ENCODE results near the gene RPS21.

RPS21 gene

GRCh38 chr20:62408055-62408454, 21.2 kb downstream of the RPS21 start:
- TF ChIP-seq CTCF (IDR thresholded peaks at IDR 0.05; ENCODE audit: borderline replicate concordance, extremely low read depth, low read length, poor library complexity, severe bottlenecking) (no peak), EZH2 (IDR thresholded peaks at IDR 0.05; ENCODE audit: borderline replicate concordance, low read depth, low read length, severe bottlenecking) (no peak)
- ATAC-seq (ENCODE audit: insufficient read depth, low read depth) (no peak), DNase-seq (no peak)
- Histone ChIP-seq H4K20me1 (ENCODE audit: insufficient read depth, low read length) (peaks cover 42% of the 10 kb centered on the region), H3K4me3 (ENCODE audit: low read depth in 1 of 2, low read length in 2 of 2) (peak overlapping the region in 1 of 2 experiments; percentile 96; a peak in 2 of 4 replicates), H3K9ac (ENCODE audit: low read depth, low read length) (peak overlapping the region; percentile 64), H3K36me3 (ENCODE audit: insufficient read depth, low read length) (peaks cover 23% of the 10 kb centered on the region), H2AFZ (ENCODE audit: low read depth, low read length) (peak overlapping the region; percentile 94), H3K79me2 (ENCODE audit: insufficient read depth, low read length) (peaks cover 35% of the 10 kb centered on the region), H3K27ac (ENCODE audit: low read length) (peak overlapping the region; percentile 74), H3K4me2 (ENCODE audit: insufficient read depth, low read length) (peak overlapping the region; percentile 85), H3K9me3 (ENCODE audit: insufficient read depth, low read length, severe bottlenecking) (no peaks in the 10 kb centered on the region), H3K27me3 (ENCODE audit: insufficient read depth, low read length, poor library complexity) (no peaks in the 10 kb centered on the region), H3K4me1 (ENCODE audit: insufficient read depth, low read length) (peaks cover 46% of the 10 kb centered on the region)

GRCh38 chr20:62408640-62409039, 21.7 kb downstream of the RPS21 start:
- Histone ChIP-seq H3K36me3 (ENCODE audit: insufficient read depth, low read length) (peaks cover 19% of the 10 kb centered on the region), H3K27ac (ENCODE audit: low read length) (no peak overlapping the region), H3K79me2 (ENCODE audit: insufficient read depth, low read length) (peaks cover 32% of the 10 kb centered on the region), H3K9me3 (ENCODE audit: insufficient read depth, low read length, severe bottlenecking) (no peaks in the 10 kb centered on the region), H3K27me3 (ENCODE audit: insufficient read depth, low read length, poor library complexity) (no peaks in the 10 kb centered on the region), H3K4me1 (ENCODE audit: insufficient read depth, low read length) (peaks cover 46% of the 10 kb centered on the region), H3K4me2 (ENCODE audit: insufficient read depth, low read length) (no peak overlapping the region), H4K20me1 (ENCODE audit: insufficient read depth, low read length) (peaks cover 38% of the 10 kb centered on the region), H2AFZ (ENCODE audit: low read depth, low read length) (no peak overlapping the region), H3K9ac (ENCODE audit: low read depth, low read length) (no peak overlapping the region), H3K4me3 (ENCODE audit: low read depth in 1 of 2, low read length in 2 of 2) (no peak overlapping the region)
- ATAC-seq (ENCODE audit: insufficient read depth, low read depth) = no peak
- no peak for DNase-seq
- TF ChIP-seq CTCF (IDR thresholded peaks at IDR 0.05; ENCODE audit: borderline replicate concordance, extremely low read depth, low read length, poor library complexity, severe bottlenecking) (no peak), EZH2 (IDR thresholded peaks at IDR 0.05; ENCODE audit: borderline replicate concordance, low read depth, low read length, severe bottlenecking) (no peak)

- Histone ChIP-seq H3K36me3 (ENCODE audit: insufficient read depth, low read length) (peaks cover 14% of the 10 kb centered on the region), H3K4me3 (ENCODE audit: low read depth in 1 of 2, low read length in 2 of 2) (no peak overlapping the region), H3K27me3 (ENCODE audit: insufficient read depth, low read length, poor library complexity) (no peaks in the 10 kb centered on the region), H2AFZ (ENCODE audit: low read depth, low read length) (no peak overlapping the region), H4K20me1 (ENCODE audit: insufficient read depth, low read length) (peaks cover 32% of the 10 kb centered on the region), H3K4me2 (ENCODE audit: insufficient read depth, low read length) (no peak overlapping the region), H3K4me1 (ENCODE audit: insufficient read depth, low read length) (peaks cover 43% of the 10 kb centered on the region), H3K9me3 (ENCODE audit: insufficient read depth, low read length, severe bottlenecking) (no peaks in the 10 kb centered on the region), H3K79me2 (ENCODE audit: insufficient read depth, low read length) (peaks cover 26% of the 10 kb centered on the region), H3K27ac (ENCODE audit: low read length) (no peak overlapping the region), H3K9ac (ENCODE audit: low read depth, low read length) (no peak overlapping the region)
- TF ChIP-seq CTCF (IDR thresholded peaks at IDR 0.05; ENCODE audit: borderline replicate concordance, extremely low read depth, low read length, poor library complexity, severe bottlenecking) = no peak
- no peak for TF ChIP-seq EZH2 (IDR thresholded peaks at IDR 0.05; ENCODE audit: borderline replicate concordance, low read depth, low read length, severe bottlenecking)
- DNase-seq = no peak
- ATAC-seq (ENCODE audit: insufficient read depth, low read depth) = no peak
These were observed 22.4 kb downstream of the RPS21 start for GRCh38 chr20:62409086-62409853.
